GM18502 (cell line): ENCODE data around the gene ZFP36.
"Not testable (repeated sequence)": the region's sequence is repeated elsewhere in the genome, so short reads cannot be mapped to it uniquely, and the experiment has no call there.

ENCODE experiments used
- ATAC-seq: cut with Tn5 transposase; IDR thresholded peaks from one replicate; pipeline ENCODE4 v1.9.1; 2021; ENCODE audit warnings: mild to moderate bottlenecking; ENCODE audit not compliant: unreplicated experiment, poor library complexity

Gene ZFP36

GRCh38 chr19:39406656-39407409 is at the start of gene ZFP36:
Gene ZFP36, plus strand, starts transcription at chr19:39406847. Its CDS starts 58 bp downstream, at chr19:39406905.
- no peak for ATAC-seq

GRCh38 chr19:39359026-39359425 is 47.6 kb upstream of the ZFP36 start:
- no peak for ATAC-seq

- no peak for ATAC-seq
Observed at GRCh38 chr19:39360599-39360998, 46.0 kb upstream of the ZFP36 start.

- no peak for ATAC-seq
Observed at GRCh38 chr19:39362682-39363657, 43.7 kb upstream of the ZFP36 start.

GRCh38 chr19:39363901-39364457 is 42.7 kb upstream of the ZFP36 start:
- no peak for ATAC-seq

GRCh38 chr19:39365531-39365930 is 41.1 kb upstream of the ZFP36 start:
- no peak for ATAC-seq

GRCh38 chr19:39369200-39369599 is 37.4 kb upstream of the ZFP36 start:
- ATAC-seq = no peak

GRCh38 chr19:39370735-39371134 is 35.9 kb upstream of the ZFP36 start:
- no peak for ATAC-seq

- ATAC-seq = no peak
Observed at GRCh38 chr19:39372047-39372802, 34.4 kb upstream of the ZFP36 start.

- no peak for ATAC-seq
Observed at GRCh38 chr19:39372941-39373340, 33.7 kb upstream of the ZFP36 start.

GRCh38 chr19:39375929-39376328 is 30.7 kb upstream of the ZFP36 start:
- ATAC-seq = no peak

GRCh38 chr19:39377373-39378362 is 29.0 kb upstream of the ZFP36 start:
- no peak for ATAC-seq

- not testable (repeated sequence) for ATAC-seq
Observed at GRCh38 chr19:39379366-39379765, 27.3 kb upstream of the ZFP36 start.

GRCh38 chr19:39379865-39380396 is 26.7 kb upstream of the ZFP36 start:
- no peak for ATAC-seq

- ATAC-seq = no peak
Observed at GRCh38 chr19:39380521-39381502, 25.8 kb upstream of the ZFP36 start.

GRCh38 chr19:39381910-39382611 is 24.6 kb upstream of the ZFP36 start:
- ATAC-seq = no peak
